Measurements from ENCODE around the gene SLC5A1.
"Not testable (repeated sequence)": the region's sequence is repeated elsewhere in the genome, so short reads cannot be mapped to it uniquely, and the experiment has no call there.

- TF ChIP-seq CTCF (IDR thresholded peaks at IDR 0.05); EZH2 (IDR thresholded peaks at IDR 0.05; ENCODE audit: borderline replicate concordance, insufficient read depth, low read depth, low read length, poor library complexity, severe bottlenecking): not testable (repeated sequence)
Measured at GRCh38 chr22:32148372-32148771, 105.3 kb downstream of the SLC5A1 start.
